Activated naive CD4-positive, alpha-beta T cell treated with anti-CD3 and anti-CD28 coated beads, Interleukin-2, amount 50 U/mL, for 16 hours (primary cell): ENCODE data around the gene ERCC1.

Experiments used
- DNase-seq: peaks from one replicate; pipeline ENCODE4 v3.0.0-alpha.2; 2020

ERCC1 gene

DNA sequence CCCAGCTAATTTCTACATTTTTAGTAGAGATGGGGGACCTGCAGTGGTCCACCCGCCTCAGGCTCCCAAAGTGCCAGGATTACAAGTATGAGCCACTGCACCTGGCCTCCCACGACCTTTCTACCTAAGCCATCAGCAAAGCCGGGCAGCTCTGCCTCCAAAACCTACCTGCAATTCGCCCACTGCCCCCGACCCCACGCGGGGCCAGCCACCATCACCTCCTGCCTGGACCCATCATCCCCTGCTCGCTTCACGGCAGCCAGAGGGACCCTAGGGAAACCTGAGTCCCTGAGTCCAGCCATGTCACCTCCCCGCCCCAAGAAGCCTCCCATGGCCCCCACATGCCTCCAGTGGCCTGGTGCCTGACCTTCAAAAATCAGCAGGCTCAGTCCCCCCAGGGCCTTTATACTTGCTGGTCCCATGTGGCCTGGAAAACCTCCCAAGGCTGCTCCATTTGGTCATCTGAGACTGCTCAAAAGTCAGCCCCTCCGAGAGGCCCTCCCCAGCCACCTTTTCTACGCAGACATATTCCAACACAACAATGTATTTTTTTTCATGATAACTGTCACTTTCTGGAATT, 65.4 kb downstream of the ERCC1 start:
- DNase-seq, result no peak

DNA sequence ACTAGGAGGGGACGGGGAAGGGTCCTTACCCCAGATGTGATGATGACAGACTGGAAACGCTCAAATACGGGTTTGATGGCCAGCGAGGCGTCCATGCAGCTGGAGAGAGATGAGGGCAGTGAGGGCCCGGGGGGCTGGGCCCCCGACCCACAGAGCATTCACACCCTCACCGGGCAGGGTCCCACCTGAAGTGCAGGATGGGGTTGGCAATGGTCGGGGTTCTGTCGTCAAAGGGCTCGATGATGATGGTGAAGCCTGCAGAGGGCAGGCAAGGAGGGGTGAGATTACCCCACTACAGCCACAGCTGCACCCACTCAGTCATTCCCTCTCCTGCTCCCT, 66.3 kb downstream of the ERCC1 start:
- no peak for DNase-seq
